NCI-H2081 (cell line): ENCODE data around the gene ADARB2.

ENCODE experiments used
- DNase-seq, 2 experiments: peaks; one replicate each; lab custom pipeline; 2025; lab: John Stamatoyannopoulos, UW

ADARB2 gene

GRCh38 chr10:1316121-1316808 lies 421.1 kb downstream of the ADARB2 start:
- peak; percentile 13 to 55 for DNase-seq

GRCh38 chr10:1315178-1315577 lies 422.1 kb downstream of the ADARB2 start:
- DNase-seq, result peak in 1 of 2 experiments; percentile 9

- DNase-seq, result no peak
Observed at GRCh38 chr10:1311726-1312125, 425.6 kb downstream of the ADARB2 start.

GRCh38 chr10:1310271-1310789 lies 427.0 kb downstream of the ADARB2 start:
- DNase-seq, result no peak

GRCh38 chr10:1309617-1310270 lies 427.6 kb downstream of the ADARB2 start:
- no peak for DNase-seq

- DNase-seq, result no peak
Observed at GRCh38 chr10:1308962-1309616, 428.2 kb downstream of the ADARB2 start.

GRCh38 chr10:1308173-1308961 lies 429.0 kb downstream of the ADARB2 start:
- DNase-seq, result no peak

GRCh38 chr10:1301143-1301542 lies 436.2 kb downstream of the ADARB2 start:
- peak in 1 of 2 experiments; percentile 13 for DNase-seq

GRCh38 chr10:1300218-1300617 lies 437.1 kb downstream of the ADARB2 start:
- DNase-seq, result no peak

- DNase-seq, result no peak
Observed at GRCh38 chr10:1299041-1299726, 438.1 kb downstream of the ADARB2 start.

GRCh38 chr10:1297566-1298301 lies 439.6 kb downstream of the ADARB2 start:
- no peak for DNase-seq

GRCh38 chr10:1295756-1296480 lies 441.4 kb downstream of the ADARB2 start:
- DNase-seq, result no peak

- DNase-seq, result peak in 1 of 2 experiments; percentile 45
Observed at GRCh38 chr10:1294748-1295147, 442.6 kb downstream of the ADARB2 start.

GRCh38 chr10:1293636-1294435 lies 443.5 kb downstream of the ADARB2 start:
- no peak for DNase-seq

GRCh38 chr10:1293157-1293556 lies 444.2 kb downstream of the ADARB2 start:
- DNase-seq, result no peak

GRCh38 chr10:1292611-1293031 lies 444.7 kb downstream of the ADARB2 start:
- DNase-seq, result no peak

- no peak for DNase-seq
Observed at GRCh38 chr10:1291178-1292090, 445.9 kb downstream of the ADARB2 start.

- DNase-seq, result no peak
Observed at GRCh38 chr10:1290071-1290471, 447.3 kb downstream of the ADARB2 start.
